Activated CD4-positive, alpha-beta T cell treated with anti-CD3 and anti-CD28 coated beads, Interleukin-10, Interleukin-2, amounts not matched to agents 100 ng/mL and 50 ng/mL, durations not matched to agents 16 hours and 8 hours (primary cell): ENCODE measurements around the gene TMEM121B.

Experiments used
- DNase-seq: peaks from one replicate; pipeline ENCODE4 v3.0.0-alpha.2; 2020

Gene TMEM121B

DNA sequence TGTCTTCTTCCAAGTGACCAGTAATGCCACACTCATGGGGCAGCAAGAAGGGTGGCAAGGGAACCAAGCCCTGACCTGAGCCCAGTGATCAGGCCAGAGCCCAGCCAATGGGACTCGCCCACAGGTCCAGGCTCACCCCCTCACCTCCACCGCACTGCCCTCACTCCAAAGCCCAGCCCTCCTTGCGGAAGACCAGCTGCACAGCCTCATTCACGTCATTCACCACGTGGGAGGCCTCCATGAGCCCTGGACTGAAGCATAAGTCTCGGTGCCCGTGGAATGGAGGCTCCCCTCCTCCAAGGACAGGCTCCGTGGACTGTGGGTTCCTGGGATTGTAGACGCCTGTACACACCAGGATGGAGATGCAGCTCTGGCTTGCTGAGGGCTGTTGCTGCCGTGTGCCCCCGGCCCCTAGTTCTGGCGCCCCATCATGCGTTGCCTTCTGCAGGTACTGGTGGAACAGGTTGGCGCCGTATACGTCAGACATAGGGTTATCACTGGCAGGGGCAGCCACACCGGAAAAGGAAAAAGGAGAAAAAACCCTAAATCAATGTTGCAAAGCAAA lies 16.8 kb upstream of the TMEM121B start:
- no peak for DNase-seq

DNA sequence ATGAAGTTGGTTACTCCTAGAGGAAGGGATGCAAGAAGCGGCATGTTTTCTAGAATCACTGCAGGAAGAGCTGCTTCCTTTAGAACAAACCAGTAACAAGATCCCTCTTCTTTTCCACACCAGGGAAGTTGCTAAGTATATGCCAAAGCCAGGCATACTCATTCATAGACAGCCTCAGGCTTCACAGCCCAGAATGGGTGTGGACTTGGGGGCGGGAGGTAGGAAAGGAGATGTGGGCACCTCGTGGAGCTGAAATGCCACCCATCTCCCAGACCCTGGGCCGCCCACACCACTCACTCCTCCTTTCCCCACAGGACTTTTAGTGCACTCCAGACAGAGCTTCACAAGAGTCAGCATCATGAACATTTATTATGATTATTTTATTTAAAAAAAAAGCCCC lies 16.0 kb upstream of the TMEM121B start:
- DNase-seq, result no peak

DNA sequence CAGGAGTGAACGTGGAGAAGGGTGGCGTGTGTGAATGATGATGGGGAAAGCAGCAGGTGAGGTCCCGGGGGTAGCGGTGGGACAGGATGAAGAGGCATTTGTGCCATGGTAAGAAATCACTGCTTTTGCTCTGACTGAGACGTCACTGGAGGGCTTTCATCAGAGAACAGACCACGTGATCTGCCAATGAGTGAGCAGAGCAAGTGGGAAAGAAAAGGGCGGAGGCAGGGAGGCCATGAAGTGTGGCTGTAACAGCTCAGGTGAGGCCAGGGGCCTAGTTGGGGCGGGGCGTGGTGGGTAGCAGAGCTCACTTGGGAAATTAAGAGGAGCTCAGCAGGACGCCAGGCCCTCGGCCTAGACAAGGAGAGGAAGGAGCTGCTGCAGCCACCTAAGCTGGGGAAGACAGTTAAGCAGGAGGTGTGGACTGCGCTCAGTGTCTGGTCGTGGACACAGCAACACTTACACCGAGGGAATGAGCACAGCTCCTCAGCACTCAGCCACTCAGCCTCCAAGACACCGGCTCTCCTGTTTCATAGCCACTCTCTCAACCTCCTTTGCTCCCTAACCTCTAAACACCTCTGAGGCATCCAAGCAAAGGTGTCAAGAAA lies 14.1 kb upstream of the TMEM121B start:
- DNase-seq, result no peak

GRCh38 chr22:17133137-17133536 lies 12.0 kb upstream of the TMEM121B start:
- no peak for DNase-seq

- no peak for DNase-seq
These were observed 11.0 kb upstream of the TMEM121B start for GRCh38 chr22:17132112-17132511.

- no peak for DNase-seq
These were observed 10.5 kb upstream of the TMEM121B start for GRCh38 chr22:17131686-17132085.

DNA sequence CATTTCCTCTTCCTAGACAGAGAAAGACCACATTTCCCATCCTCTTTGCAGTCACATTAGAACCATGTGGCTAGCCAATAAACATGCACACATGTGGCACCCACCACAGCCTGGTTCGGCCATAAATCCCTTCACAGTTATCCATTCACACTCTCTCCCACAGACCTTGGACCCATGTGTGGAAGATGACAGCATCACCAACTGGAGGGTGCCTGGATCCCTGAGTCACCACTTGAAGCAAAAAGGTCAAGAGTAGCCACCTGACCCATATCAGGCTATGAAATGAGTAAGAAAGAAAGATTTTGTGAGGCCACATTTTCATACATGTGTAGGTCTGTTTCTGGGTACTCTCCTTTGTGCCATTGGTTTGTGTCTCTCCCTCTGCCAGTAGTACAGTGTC lies 9.0 kb upstream of the TMEM121B start:
- no peak for DNase-seq

DNA sequence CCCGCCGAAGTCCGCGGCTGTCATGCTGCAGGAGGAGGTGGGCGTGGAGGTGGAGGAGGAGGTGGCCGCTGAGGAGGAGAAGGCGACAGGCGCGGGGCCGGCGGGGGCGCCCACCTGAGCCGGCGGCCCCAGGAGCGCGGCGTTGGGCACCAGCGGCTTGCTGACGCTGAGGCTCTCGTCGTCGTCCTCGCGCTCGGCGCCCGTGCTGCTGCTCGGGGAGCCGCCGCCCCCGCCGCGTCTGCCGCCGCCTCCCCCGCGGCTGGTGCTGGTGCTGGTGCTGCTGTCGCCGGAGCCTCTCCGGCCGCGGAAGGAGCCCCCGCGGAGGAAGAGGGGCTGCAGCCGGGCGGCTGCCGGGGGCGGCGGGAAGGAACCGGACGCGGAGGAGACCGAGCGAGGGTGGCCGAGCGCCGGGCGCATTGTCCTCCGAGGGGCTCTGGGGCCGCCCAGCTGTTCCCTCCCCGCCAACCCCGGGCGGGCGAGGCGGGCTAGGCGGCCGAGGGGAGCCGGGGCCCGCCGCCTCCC lies 388 bp downstream of the TMEM121B start:
- DNase-seq, result no peak

- DNase-seq, result peak; percentile 39
These were observed 879 bp downstream of the TMEM121B start for GRCh38 chr22:17120281-17120680.

- DNase-seq, result peak; percentile 23
These were observed 1.5 kb downstream of the TMEM121B start for GRCh38 chr22:17119481-17120202.

GRCh38 chr22:17118342-17118741 lies 2.8 kb downstream of the TMEM121B start:
- no peak for DNase-seq

DNA sequence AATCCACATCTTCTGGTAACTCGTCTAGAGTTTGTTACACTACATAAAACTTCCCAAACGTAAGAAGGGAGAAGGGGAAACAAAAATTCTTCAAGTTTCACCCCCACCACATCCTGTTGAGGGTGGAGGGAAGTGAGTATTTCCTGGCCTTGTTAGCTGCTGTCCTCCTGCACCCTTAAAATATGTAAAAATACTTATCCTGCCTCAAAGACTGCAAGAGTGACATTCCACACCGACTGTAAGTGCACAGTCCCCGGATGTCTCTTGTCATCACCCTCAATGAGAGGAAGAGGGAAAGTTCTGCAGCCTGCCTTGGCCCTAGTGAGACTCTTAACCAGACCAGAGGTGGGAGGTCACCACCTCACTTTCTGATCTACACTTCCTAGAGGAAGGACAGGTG lies 3.3 kb downstream of the TMEM121B start:
- peak; percentile 23 for DNase-seq

DNA sequence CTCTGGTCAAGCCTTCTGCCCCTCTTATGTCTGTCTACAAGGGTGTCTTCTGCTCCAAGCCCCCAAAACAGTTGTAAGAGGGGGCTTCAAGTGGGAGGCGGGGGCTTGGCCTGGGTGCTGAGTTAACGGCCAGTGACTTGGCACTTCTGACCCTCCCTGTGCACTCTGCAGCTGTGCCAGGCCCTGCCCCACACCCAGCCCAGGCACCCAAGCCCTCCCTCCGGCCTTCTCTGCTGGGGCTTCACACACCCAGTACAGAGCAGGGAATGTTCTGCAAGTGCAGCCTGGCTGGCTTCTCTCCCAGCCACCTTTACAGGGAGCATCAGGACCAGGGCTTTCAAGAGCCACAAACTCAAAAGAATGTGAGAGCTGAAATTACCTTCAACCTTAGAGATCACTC lies 3.8 kb downstream of the TMEM121B start:
- DNase-seq, result no peak

DNA sequence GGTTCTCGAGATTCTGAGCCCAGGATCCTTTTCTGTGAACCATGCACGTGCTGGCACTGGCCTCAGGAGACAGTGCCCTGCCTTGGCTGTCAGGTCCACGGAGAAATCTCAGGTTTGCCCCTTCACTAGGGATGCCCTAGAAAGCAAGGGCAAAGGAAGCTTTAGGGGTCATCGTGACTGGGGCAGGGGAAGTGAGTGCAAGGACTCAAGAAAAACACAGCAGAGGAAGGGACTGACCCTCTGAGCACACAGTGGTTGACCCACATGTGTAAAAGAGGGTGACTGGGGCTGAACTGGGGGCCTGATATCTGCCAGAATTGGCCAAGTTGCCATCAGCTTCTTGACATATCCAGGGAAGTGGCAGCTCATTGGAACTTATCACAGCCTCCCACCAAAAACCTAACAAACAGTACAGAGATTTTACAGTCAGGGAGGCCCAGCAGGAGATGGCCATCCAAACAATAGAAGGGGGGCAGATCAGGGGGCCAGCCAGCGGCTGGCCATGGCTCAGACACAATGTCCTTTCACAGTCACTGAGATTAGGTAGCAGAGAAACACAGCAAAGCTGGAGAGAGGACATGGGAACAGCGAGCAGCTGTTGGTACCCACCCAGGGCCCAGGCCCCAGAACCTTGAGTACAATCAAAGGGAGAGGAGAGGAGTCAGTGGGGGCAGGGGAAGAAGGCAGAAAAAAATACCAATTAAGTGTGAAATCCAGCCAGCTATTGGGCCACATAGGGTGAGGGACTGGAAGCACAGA lies 4.4 kb downstream of the TMEM121B start:
- no peak for DNase-seq

GRCh38 chr22:17115945-17116565 lies 5.1 kb downstream of the TMEM121B start:
- no peak for DNase-seq

- DNase-seq, result no peak
These were observed 5.9 kb downstream of the TMEM121B start for GRCh38 chr22:17115236-17115635.

GRCh38 chr22:17114898-17115235 lies 6.3 kb downstream of the TMEM121B start:
- no peak for DNase-seq

DNA sequence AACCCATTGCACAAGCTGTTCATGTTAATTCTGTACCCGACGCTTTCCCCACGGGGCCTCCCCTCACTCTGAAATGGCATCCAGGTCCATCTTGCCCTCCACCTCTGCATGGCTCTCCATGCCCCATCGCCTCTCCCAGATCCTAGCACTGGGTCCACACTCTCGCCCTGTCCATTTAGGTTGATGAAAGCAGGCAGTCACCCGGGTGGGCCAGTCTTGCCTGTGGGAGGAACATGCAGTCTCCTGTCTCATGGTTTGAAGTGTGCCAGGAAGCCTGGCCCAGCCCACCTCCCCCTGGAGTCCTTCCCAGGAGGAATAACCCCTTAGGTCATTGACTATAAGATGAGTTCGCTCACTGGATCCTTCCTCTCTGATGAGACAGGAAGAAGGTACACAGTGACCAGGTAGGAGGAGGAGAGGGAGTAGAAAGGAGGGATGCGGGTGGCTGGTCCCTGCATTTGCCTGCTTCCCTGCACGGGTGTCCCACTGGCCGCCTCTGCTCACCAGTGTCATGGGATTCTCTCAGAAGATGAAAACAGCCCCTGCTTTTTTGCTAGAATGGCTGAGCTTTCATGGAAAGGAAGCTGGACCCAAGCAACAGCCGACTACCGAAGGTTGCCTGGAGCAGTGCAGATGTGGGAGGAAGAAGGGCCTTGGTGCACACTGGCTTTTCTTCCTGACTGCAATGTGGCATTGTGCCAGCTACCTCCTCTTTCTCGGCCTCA lies 6.8 kb downstream of the TMEM121B start:
- no peak for DNase-seq

GRCh38 chr22:17113600-17113999 lies 7.6 kb downstream of the TMEM121B start:
- DNase-seq, result no peak

DNA sequence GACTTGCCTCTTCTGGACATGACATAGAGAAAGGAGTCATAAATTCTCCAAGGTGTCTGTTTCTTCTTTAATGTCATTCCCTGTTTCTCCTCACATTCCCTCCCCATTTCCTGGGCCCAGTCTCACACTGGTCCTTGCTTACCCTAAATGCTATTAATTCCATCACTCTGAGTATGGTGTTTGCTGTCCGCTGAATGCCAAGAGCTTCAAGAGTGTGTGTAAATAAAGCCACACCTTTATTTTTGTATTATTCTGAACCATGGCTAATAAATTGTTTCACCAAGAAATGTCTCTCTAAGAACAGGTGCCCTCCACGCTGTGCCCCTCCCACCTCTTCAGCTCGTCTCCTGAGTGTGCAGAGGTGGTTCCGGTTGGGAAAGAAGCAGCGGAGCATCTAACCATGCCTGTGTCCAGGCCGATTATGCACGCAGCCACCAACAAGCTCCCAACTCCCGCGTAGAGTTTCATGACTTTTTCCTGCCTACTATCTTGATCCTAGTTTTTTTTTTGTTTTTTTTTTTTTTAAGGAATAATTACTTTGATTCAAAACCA lies 8.6 kb downstream of the TMEM121B start:
- no peak for DNase-seq

- DNase-seq, result no peak
These were observed 10.2 kb downstream of the TMEM121B start for GRCh38 chr22:17110791-17111550.
